PC-3 (cell line): ENCODE measurements around the gene RASAL1. TPM values are rescaled to one million over a fixed set of nuclear protein-coding genes. Genes with fewer than 3 reads are reported as not detected.

ENCODE experiments used
- ATAC-seq: fragments of 200-7000 bp; cut with Tn5 transposase; 2 replicates; pipeline ENCODE4 v1.9.1; 2020; ENCODE audit warnings: mild to moderate bottlenecking, moderate library complexity
- BruUV-seq: library from RNA; stranded (reverse); fragments of 400-500 nt; replicated peaks from 2 replicates; lab custom pipeline; 2021; lab: Mats Ljungman, UMichigan
- CTCF ChIA-PET: fragments of 300-600 bp; sonication (Branson Sonifier 250); formaldehyde crosslinking; loops from one replicate; lab custom pipeline; 2022; ENCODE audit warnings: antibody characterized with exemption; lab: Charles Lee
- POLR2A ChIA-PET: fragments of 300-600 bp; sonication (Branson Sonifier 250); formaldehyde crosslinking; loops from one replicate; lab custom pipeline; 2022; ENCODE audit warnings: antibody characterized with exemption; ENCODE audit not compliant: unreplicated experiment; lab: Charles Lee
- DNase-seq: peaks from one replicate; pipeline ENCODE4 v3.0.0-alpha.2; 2015
- H2AFZ ChIP-seq: fragments of 300-600 bp; sonication (generic); 2 replicates; pipeline ENCODE4 v1.6.0; 2016; ENCODE audit warnings: antibody characterized with exemption, low read length
- H3F3A ChIP-seq: fragments of 300-600 bp; sonication (generic); one replicate; pipeline ENCODE4 v1.6.0; 2017; ENCODE audit warnings: antibody characterized with exemption, low read length, control low read depth, mild to moderate bottlenecking; ENCODE audit not compliant: unreplicated experiment
- H3K27ac ChIP-seq: fragments of 300-600 bp; sonication (generic); 2 replicates; pipeline ENCODE4 v1.5.1; 2016; ENCODE audit warnings: mild to moderate bottlenecking, low read length
- H3K27me3 ChIP-seq: fragments of 300-600 bp; sonication (generic); 2 replicates; pipeline ENCODE4 v1.6.1; 2016; ENCODE audit warnings: low read length, mixed read lengths
- H3K36me3 ChIP-seq: fragments of 300-600 bp; sonication (generic); 2 replicates; pipeline ENCODE4 v1.6.1; 2016; ENCODE audit warnings: low read depth, mixed run types, low read length, mixed read lengths
- H3K4me1 ChIP-seq: fragments of 300-600 bp; sonication (generic); 2 replicates; pipeline ENCODE4 v1.5.1; 2016; ENCODE audit warnings: low read length; ENCODE audit not compliant: insufficient read depth
- H3K4me2 ChIP-seq: fragments of 300-600 bp; sonication (generic); 2 replicates; pipeline ENCODE4 v1.6.0; 2016; ENCODE audit warnings: low read length
- H3K4me3 ChIP-seq: fragments of 300-600 bp; sonication (generic); 2 replicates; pipeline ENCODE4 v1.5.1; 2016; ENCODE audit warnings: mild to moderate bottlenecking, low read length, mixed read lengths
- H3K79me2 ChIP-seq: fragments of 300-600 bp; sonication (generic); 2 replicates; pipeline ENCODE4 v1.6.1; 2017; ENCODE audit warnings: low read length, mixed read lengths
- H3K9ac ChIP-seq: fragments of 300-600 bp; sonication (generic); 2 replicates; pipeline ENCODE4 v1.6.0; 2016; ENCODE audit warnings: mild to moderate bottlenecking, low read length
- H3K9me2 ChIP-seq: fragments of 300-600 bp; sonication (generic); replicated peaks from 2 replicates; pipeline ENCODE4 v1.6.1; 2016; ENCODE audit warnings: mixed run types, low read length, mixed read lengths
- H3K9me3 ChIP-seq: fragments of 300-600 bp; sonication (generic); 2 replicates; pipeline ENCODE4 v1.6.1; 2016; ENCODE audit warnings: low read length, mixed read lengths
- H4K20me1 ChIP-seq: fragments of 300-600 bp; sonication (generic); 2 replicates; pipeline ENCODE4 v1.6.1; 2016; ENCODE audit warnings: low read length, mixed read lengths
- EZH2 ChIP-seq: fragments of 300-600 bp; sonication (generic); IDR thresholded peaks from one replicate; pipeline ENCODE4 v1.6.1; 2017; ENCODE audit warnings: antibody characterized with exemption, mild to moderate bottlenecking, low read length; ENCODE audit not compliant: unreplicated experiment
- EZH2phosphoT487 ChIP-seq: fragments of 300-600 bp; sonication (generic); IDR thresholded peaks from 2 replicates; pipeline ENCODE4 v1.6.1; 2018; ENCODE audit warnings: mild to moderate bottlenecking, antibody characterized with exemption, low read length, borderline replicate concordance
- intact Hi-C: fragments of 100-400 bp; cut with micrococcal nuclease; formaldehyde crosslinking; loops from 2 replicates; pipeline ENCODE4 v1.9.0; 2023
- microRNA-seq: library from miRNA; unstranded; fragments of <30 nt; microRNA quantifications from one replicate; pipeline ENCODE4 v1.1.0, GENCODE V29; 2020; ENCODE audit not compliant: unreplicated experiment
- total RNA-seq: library from RNA; depleted of rRNA; stranded (reverse); fragments of >200 nt; gene quantifications from 2 replicates; pipeline ENCODE4 v1.2.3, GENCODE V29; 2014; rRNA removed
- TF ChIP-seq, protein P1 (sequence below): fragments of 300-600 bp; sonication (generic); conservative IDR thresholded peaks from 2 replicates; pipeline ENCODE4 v1.5.1; 2017; ENCODE audit warnings: antibody characterized with exemption, low read depth, mild to moderate bottlenecking, low read length

The RASAL1 gene
- total RNA-seq, 1 experiment from 2014 or later, result 0.66 TPM

DNA sequence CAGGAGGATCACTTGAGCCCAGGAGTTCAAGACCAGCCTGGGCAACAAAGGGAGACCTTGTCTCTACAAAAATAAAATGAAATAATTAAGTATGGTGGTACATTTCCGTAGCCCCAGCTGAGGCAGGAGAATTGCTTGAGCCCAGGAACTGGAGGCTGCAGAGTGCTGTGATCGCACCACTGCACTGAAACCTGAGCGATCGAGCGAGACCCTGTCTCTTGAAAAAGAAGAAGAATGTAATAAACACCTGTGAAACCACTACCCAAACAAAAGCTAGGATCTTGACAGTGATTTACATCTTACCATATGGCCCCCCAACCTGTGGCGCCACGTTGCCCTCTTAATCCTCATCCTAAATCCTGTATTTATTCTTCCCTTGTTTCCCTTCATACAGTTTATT, 84.8 kb downstream of the RASAL1 start:
- ChIA-PET POLR2A (no interaction called here), CTCF (no interaction called here)
- no peaks in the 10 kb centered on the region for H4K20me1 ChIP-seq
- H3K4me1 ChIP-seq, result no peaks in the 10 kb centered on the region
- H3K79me2 ChIP-seq, result no peaks in the 10 kb centered on the region
- no peak overlapping the region for H2AFZ ChIP-seq
- no peaks in the 10 kb centered on the region for H3F3A ChIP-seq
- H3K27me3 ChIP-seq, result peaks cover 46% of the 10 kb centered on the region
- no peak for TF ChIP-seq EZH2phosphoT487
- TF ChIP-seq EZH2, result no peak
- TF ChIP-seq, protein P1, sequence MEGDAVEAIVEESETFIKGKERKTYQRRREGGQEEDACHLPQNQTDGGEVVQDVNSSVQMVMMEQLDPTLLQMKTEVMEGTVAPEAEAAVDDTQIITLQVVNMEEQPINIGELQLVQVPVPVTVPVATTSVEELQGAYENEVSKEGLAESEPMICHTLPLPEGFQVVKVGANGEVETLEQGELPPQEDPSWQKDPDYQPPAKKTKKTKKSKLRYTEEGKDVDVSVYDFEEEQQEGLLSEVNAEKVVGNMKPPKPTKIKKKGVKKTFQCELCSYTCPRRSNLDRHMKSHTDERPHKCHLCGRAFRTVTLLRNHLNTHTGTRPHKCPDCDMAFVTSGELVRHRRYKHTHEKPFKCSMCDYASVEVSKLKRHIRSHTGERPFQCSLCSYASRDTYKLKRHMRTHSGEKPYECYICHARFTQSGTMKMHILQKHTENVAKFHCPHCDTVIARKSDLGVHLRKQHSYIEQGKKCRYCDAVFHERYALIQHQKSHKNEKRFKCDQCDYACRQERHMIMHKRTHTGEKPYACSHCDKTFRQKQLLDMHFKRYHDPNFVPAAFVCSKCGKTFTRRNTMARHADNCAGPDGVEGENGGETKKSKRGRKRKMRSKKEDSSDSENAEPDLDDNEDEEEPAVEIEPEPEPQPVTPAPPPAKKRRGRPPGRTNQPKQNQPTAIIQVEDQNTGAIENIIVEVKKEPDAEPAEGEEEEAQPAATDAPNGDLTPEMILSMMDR, result no peak
- H3K36me3 ChIP-seq, result no peaks in the 10 kb centered on the region
- intact Hi-C loops, result no loop called here
- no peak overlapping the region for H3K9ac ChIP-seq
- ATAC-seq, result no peak
- no peaks in the 10 kb centered on the region for H3K9me3 ChIP-seq
- no peak for DNase-seq
- H3K4me3 ChIP-seq, result no peak overlapping the region
- no peak overlapping the region for H3K27ac ChIP-seq
- BruUV-seq, result no TSS peak
- H3K4me2 ChIP-seq, result no peak overlapping the region
- no peaks in the 10 kb centered on the region for H3K9me2 ChIP-seq

- no peaks in the 10 kb centered on the region for H3K79me2 ChIP-seq
- peak; percentile 36 for DNase-seq
- intact Hi-C loops, result no loop called here
Observed at GRCh38 chr12:113049976-113050742, 85.4 kb downstream of the RASAL1 start.

More at GRCh38 chr12:113049976-113050742, 85.4 kb downstream of the RASAL1 start:
- peak; percentile 66 for ATAC-seq
- no peaks in the 10 kb centered on the region for H3F3A ChIP-seq
- ChIA-PET CTCF (no interaction called here), POLR2A (no interaction called here)
- H3K27me3 ChIP-seq, result peaks cover 44% of the 10 kb centered on the region
- H3K4me3 ChIP-seq, result no peak overlapping the region
- H3K4me1 ChIP-seq, result no peaks in the 10 kb centered on the region
- H2AFZ ChIP-seq, result no peak overlapping the region
- no peak for TF ChIP-seq EZH2phosphoT487
- TF ChIP-seq EZH2, result no peak
- TF ChIP-seq, protein P1, result peak; percentile 63
- no peak overlapping the region for H3K27ac ChIP-seq
- H3K9me3 ChIP-seq, result no peaks in the 10 kb centered on the region
- no peak overlapping the region for H3K4me2 ChIP-seq
- no peaks in the 10 kb centered on the region for H4K20me1 ChIP-seq
- no peaks in the 10 kb centered on the region for H3K9me2 ChIP-seq
- no peaks in the 10 kb centered on the region for H3K36me3 ChIP-seq
- no TSS peak for BruUV-seq
- no peak overlapping the region for H3K9ac ChIP-seq

Small RNA genes within 50 kb of the gene (microRNA-seq; reads per million reads assigned to microRNA genes)
- not detected for gene MIR7106

Other genes starting within 250 kb of the RASAL1 start
- 10.1 and 10.2 TPM in 2 replicates for gene OAS1, start 228.8 kb downstream of the RASAL1 start, total RNA-seq
- gene OAS3, start 197.3 kb downstream of the RASAL1 start, total RNA-seq, result 25.5 and 28.8 TPM in 2 replicates
- 5.8 and 10.5 TPM in 2 replicates for gene OAS2, start 157.2 kb downstream of the RASAL1 start, total RNA-seq
- gene DTX1, start 79.0 kb downstream of the RASAL1 start, total RNA-seq, result not detected in 2 replicates
- not detected in 2 replicates for gene CFAP73, start 14.0 kb upstream of the RASAL1 start, total RNA-seq
- gene DDX54, start 49.7 kb upstream of the RASAL1 start, total RNA-seq, result 158 and 309 TPM in 2 replicates
- gene RITA1, start 50.0 kb upstream of the RASAL1 start, total RNA-seq, result 66.8 and 71.6 TPM in 2 replicates
- 19.0 and 29.3 TPM in 2 replicates for gene TPCN1, start 85.7 kb upstream of the RASAL1 start, total RNA-seq
- gene SLC8B1, start 199.3 kb upstream of the RASAL1 start, total RNA-seq, result 34.1 and 50.2 TPM in 2 replicates
- gene PLBD2, start 222.8 kb upstream of the RASAL1 start, total RNA-seq, result 18.8 and 38.1 TPM in 2 replicates